ENCODE measurements around the gene SPDEF.

Gene SPDEF

DNA sequence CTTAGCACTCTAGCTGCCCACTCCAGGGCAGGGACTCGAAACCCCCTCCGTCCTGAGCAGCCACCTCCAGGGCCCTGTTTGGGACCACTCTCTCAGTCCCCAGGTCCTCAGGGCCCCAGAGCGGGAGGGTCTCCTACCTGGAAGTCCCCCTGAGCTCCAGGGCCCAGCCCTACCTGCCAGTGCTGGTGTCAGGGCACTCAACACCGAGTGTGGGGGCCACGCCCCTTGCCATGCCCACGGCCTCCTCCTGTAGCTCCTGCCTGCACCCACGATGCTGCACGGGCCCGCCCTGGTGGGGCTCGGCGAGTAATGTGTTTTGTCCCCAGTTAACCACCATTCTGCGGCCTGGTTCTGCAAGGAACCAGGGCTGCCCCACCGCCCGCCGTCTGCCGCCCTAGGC lies 21.5 kb downstream of the SPDEF start:
- TF ChIP-seq EP300 (IDR thresholded peaks at IDR 0.05; ENCODE audit: borderline replicate concordance) (no peak), YY1 (IDR thresholded peaks at IDR 0.05; ENCODE audit: low read depth) (no peak), CEBPB (IDR thresholded peaks at IDR 0.05) (no peak), FOXM1 (IDR thresholded peaks at IDR 0.05; ENCODE audit: borderline replicate concordance, low read depth) (no peak), NFIC (IDR thresholded peaks at IDR 0.05) (no peak), RAD21 (IDR thresholded peaks at IDR 0.05; ENCODE audit: low read depth) (no peak), TAF1 (IDR thresholded peaks at IDR 0.05; ENCODE audit: low read depth) (no peak), ZBTB7A (IDR thresholded peaks at IDR 0.05; ENCODE audit: low read depth) (no peak), EGR1 (IDR thresholded peaks at IDR 0.05) (no peak), TEAD4 (IDR thresholded peaks at IDR 0.05) (no peak), TCF12 (IDR thresholded peaks at IDR 0.05; ENCODE audit: low read depth) (no peak), CREB1 (IDR thresholded peaks at IDR 0.05; ENCODE audit: low read depth) (no peak)
- TF ChIP-seq, protein P1, sequence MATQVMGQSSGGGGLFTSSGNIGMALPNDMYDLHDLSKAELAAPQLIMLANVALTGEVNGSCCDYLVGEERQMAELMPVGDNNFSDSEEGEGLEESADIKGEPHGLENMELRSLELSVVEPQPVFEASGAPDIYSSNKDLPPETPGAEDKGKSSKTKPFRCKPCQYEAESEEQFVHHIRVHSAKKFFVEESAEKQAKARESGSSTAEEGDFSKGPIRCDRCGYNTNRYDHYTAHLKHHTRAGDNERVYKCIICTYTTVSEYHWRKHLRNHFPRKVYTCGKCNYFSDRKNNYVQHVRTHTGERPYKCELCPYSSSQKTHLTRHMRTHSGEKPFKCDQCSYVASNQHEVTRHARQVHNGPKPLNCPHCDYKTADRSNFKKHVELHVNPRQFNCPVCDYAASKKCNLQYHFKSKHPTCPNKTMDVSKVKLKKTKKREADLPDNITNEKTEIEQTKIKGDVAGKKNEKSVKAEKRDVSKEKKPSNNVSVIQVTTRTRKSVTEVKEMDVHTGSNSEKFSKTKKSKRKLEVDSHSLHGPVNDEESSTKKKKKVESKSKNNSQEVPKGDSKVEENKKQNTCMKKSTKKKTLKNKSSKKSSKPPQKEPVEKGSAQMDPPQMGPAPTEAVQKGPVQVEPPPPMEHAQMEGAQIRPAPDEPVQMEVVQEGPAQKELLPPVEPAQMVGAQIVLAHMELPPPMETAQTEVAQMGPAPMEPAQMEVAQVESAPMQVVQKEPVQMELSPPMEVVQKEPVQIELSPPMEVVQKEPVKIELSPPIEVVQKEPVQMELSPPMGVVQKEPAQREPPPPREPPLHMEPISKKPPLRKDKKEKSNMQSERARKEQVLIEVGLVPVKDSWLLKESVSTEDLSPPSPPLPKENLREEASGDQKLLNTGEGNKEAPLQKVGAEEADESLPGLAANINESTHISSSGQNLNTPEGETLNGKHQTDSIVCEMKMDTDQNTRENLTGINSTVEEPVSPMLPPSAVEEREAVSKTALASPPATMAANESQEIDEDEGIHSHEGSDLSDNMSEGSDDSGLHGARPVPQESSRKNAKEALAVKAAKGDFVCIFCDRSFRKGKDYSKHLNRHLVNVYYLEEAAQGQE (IDR thresholded peaks at IDR 0.05; ENCODE audit: low read depth), result no peak
- TF ChIP-seq, protein P2, sequence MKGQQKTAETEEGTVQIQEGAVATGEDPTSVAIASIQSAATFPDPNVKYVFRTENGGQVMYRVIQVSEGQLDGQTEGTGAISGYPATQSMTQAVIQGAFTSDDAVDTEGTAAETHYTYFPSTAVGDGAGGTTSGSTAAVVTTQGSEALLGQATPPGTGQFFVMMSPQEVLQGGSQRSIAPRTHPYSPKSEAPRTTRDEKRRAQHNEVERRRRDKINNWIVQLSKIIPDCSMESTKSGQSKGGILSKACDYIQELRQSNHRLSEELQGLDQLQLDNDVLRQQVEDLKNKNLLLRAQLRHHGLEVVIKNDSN (IDR thresholded peaks at IDR 0.05), result no peak
- TF ChIP-seq, protein P3, sequence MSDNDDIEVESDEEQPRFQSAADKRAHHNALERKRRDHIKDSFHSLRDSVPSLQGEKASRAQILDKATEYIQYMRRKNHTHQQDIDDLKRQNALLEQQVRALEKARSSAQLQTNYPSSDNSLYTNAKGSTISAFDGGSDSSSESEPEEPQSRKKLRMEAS (IDR thresholded peaks at IDR 0.05), result no peak

DNA sequence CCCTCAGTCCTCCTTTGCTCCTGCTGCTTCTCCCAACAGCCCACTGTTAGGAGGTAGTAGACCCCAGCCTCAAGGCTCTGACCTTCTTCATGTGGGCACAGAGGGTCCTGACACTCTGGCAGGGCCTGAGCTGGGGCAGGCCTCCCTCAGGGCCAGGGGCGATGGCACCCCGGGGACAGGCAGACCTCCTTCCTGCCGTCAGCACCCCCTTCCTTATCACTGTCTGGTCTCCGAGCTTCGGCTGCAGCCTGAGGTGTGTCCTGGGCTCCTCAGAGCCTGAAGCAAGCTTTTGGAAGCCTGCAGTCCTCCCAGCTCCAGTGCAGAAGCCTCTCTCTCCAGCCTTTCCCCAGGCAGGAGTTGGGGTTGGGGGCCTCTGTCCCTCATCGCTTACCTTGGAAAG lies 22.0 kb downstream of the SPDEF start:
- no peak for TF ChIP-seq RAD21 (IDR thresholded peaks at IDR 0.05; ENCODE audit: low read depth)

DNA sequence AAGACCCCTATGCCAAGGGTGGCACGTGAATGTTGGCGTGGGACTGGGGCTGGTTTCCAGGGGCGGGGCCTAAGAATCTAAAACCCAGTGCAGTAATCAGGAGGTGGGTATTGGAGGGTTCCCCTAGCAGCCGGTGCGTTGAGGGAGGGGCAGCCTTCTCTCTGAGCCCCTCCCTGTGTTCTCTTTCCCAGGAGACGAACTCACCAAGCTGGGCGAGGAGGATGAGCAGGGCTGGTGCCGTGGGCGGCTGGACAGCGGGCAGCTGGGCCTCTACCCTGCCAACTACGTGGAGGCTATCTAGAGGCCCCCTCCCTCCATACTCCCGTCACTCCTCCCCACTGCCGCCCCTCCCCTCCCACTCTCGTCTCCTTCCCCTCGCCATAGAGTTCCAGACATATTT lies 23.9 kb downstream of the SPDEF start:
- TF ChIP-seq NFIC (IDR thresholded peaks at IDR 0.05) (no peak), CEBPB (IDR thresholded peaks at IDR 0.05) (no peak), TCF12 (IDR thresholded peaks at IDR 0.05; ENCODE audit: low read depth) (no peak), TAF1 (IDR thresholded peaks at IDR 0.05; ENCODE audit: low read depth) (no peak), FOXM1 (IDR thresholded peaks at IDR 0.05; ENCODE audit: borderline replicate concordance, low read depth) (no peak), EGR1 (IDR thresholded peaks at IDR 0.05) (no peak)
- TF ChIP-seq, protein P2 (IDR thresholded peaks at IDR 0.05), result no peak
- TF ChIP-seq, protein P1 (IDR thresholded peaks at IDR 0.05; ENCODE audit: low read depth), result no peak
- TF ChIP-seq, protein P3 (IDR thresholded peaks at IDR 0.05), result no peak

DNA sequence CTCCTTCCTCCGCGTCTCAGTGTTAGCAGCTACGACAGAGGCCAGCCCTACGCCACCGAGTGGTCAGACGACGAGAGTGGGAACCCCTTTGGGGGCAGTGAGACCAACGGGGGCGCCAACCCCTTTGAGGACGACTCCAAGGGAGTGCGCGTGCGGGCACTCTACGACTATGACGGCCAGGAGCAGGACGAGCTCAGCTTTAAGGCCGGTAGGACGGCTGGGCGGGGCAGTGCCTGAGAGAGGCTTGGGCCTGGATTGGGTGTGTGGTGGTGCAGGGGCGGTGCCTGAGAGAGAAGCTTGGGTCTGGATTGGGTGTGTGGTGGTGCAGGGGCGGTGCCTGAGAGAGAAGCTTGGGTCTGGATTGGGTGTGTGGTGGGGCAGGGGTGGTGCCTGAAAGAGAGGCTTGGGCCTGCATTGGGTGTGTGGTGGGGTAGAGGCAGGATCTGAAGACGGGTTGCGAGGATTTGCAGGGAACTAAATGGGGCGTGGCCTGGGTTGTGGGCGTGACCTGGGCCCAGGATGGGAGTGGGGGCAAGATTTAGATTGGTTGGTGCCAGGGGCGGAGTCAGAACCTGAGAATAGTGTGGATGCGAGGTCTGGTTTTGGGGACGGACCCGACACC lies 24.4 kb downstream of the SPDEF start:
- no peak for TF ChIP-seq ZBTB7A (IDR thresholded peaks at IDR 0.05; ENCODE audit: low read depth)
- TF ChIP-seq TAF1 (IDR thresholded peaks at IDR 0.05; ENCODE audit: low read depth), result no peak
- no peak for TF ChIP-seq CEBPB (IDR thresholded peaks at IDR 0.05)
- no peak for TF ChIP-seq YY1 (IDR thresholded peaks at IDR 0.05; ENCODE audit: low read depth)
- no peak for TF ChIP-seq EGR1 (IDR thresholded peaks at IDR 0.05)
- TF ChIP-seq CREB1 (IDR thresholded peaks at IDR 0.05; ENCODE audit: low read depth), result no peak

DNA sequence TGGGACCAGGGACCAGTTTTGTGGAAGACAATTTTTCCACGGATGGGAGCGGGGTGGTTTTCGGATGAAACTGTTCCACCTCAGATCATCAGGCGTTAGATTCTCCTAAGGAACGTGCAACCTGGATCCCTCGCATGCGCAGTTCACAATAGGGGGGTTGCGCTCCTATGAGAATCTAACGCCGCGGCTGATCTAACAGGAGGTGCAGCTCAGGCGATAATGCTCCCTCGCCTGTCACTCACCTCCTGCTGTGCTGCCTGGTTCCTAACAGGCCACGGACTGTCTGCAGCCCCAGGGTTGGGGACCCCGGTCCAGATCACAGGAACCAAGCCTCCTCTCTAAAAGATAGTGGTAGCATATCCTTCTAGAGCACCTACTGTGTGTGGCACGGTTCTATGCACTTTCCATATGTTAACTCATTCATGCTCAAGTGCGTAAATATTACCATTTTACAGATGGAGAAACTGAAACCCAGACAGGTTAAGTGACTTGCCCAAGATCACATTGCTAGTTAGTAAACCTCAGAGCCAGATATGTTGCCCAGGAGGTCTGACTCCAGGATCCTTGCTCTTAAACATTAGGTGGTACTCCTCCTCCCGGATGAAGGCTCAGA lies 25.3 kb downstream of the SPDEF start:
- TF ChIP-seq YY1 (IDR thresholded peaks at IDR 0.05; ENCODE audit: low read depth) (no peak), RAD21 (IDR thresholded peaks at IDR 0.05; ENCODE audit: low read depth) (no peak), NFIC (IDR thresholded peaks at IDR 0.05) (no peak), TEAD4 (IDR thresholded peaks at IDR 0.05) (no peak)

DNA sequence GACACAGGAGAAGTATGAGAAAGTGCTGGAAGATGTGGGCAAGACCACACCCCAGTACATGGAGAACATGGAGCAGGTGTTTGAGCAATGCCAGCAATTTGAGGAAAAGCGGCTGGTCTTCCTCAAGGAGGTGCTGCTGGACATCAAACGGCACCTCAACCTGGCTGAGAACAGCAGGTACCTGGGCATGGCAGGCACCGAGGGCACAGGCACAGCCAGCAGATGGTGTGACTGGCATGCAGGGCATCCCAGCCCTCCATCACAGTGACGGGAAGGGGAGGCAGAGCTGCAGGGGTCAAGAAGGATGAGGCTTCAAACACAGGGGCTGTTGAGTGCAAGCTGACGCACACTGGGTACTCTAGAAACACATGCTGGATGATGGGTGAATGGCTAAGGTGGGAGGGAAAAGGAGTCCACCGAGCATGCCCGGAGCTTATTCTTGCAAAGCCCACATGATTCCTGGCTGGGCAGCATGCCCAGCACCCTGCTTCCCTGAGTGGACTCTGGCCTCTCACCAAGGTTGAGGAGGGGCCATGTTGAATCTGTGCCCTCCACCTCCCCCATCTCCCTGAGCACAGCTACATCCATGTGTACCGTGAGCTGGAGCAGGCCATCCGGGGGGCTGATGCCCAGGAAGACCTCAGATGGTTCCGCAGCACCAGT lies 26.3 kb downstream of the SPDEF start:
- TF ChIP-seq, protein P3 (IDR thresholded peaks at IDR 0.05), result no peak
- TF ChIP-seq RAD21 (IDR thresholded peaks at IDR 0.05; ENCODE audit: low read depth), result peak; percentile 64
